NCI-H2196 (cell line): ENCODE measurements around the gene CCDC92.

ENCODE experiments used
- DNase-seq: peaks from one replicate; lab custom pipeline; 2025; ENCODE audit not compliant: unreplicated experiment; lab: John Stamatoyannopoulos, UW

Gene CCDC92

DNA sequence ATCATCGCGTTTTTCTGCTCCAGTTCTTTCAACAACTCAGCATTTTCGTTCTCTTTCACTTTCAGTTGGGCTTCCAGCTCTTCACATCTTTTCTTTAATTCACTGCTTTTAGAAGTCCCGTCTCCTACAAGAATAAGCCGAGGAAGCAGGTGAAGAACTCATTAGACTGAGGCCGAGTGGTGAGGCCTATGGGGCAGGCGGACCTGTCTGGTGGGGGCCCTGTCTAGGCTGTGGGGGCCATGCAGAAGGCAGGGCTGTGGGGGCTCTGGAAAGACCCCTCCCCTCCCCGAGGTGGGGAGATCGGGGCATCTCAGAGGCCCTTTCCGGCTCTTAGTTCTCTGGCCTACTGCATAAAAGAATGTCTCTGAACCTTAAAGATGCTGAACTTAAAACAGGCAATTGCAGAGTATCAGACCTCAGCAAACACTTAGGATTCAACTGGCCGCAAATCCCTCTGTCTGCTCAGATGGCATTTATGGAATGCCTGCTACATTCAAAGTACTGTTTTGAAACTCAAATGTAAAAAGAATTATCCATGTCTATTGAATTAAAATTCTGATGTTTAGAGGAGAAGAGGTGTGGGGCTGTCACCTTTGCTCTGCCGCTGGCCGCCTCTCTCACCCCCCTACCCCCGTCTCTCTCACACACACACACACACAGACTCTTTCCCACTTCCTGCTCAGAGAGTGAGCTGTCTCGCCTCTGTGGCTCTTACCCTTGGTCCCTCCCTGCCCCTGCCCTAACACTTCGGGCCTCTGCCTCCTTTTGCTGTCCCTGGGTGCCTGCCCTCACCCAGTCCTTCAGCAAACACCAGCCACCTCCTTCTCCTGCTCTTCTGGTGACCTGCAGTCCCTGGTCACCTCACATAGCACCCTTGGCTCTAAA, 34.7 kb downstream of the CCDC92 start:
- DNase-seq = no peak

DNA sequence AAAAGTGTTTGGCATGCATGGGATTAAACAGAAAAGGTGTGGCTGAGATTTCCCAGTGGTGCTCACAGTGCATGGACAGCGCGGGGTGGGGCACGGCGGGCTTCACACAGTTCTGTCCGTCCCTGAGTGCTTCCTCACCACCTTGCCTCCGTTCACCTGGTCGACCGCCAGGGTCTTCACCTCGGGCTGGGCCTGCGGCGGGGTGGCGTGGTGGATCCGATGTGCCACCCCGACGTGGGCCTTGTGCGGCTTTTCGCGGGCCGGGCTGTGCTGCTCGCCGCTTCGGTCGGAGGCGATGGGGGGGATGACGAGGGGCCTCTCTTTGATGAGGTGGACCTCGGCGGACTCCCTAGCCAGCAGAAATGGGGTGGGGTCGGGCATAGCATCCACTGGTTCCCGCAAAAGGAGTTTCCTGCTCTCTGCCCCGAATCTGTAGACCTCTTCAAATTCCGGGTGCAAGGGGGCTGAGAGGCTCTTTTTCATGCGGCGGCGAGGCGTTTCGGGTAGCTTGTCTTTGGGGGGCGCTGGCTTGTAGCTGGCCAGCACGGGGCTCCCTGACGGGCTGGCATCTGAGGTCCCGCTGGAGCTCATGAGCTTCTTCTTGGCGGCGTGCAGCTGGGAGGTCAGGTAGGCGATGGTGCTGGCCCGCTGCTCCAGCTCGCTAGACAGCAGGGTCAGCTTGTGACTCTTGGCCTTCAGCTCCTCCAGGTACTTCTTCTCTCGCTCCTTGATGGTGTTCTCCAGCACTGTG, 35.5 kb downstream of the CCDC92 start:
- DNase-seq = no peak

DNA sequence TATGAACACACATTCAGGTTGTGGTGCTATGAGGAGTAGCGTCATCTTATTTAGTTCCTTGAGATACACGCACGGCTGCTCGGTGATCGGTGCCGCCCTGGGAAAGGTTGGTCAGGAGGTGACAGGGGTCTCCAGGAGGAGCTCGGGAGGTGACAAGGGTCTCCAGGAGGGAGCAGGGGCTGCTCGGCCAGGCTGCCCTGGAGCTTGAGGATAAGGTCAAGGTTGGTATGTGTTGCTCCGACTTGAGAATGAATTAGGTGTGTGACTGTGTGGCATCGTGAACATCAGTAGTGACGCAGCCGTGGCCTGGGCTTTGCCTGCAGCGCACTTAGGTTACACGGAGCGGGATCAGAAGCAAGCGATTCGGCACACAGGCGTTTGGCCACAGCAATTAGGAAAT, 36.2 kb downstream of the CCDC92 start:
- no peak for DNase-seq

GRCh38 chr12:123935956-123936355, 36.7 kb downstream of the CCDC92 start:
- no peak for DNase-seq

GRCh38 chr12:123934829-123935228, 37.8 kb downstream of the CCDC92 start:
- no peak for DNase-seq

- DNase-seq = no peak
Measured at GRCh38 chr12:123934016-123934620, 38.5 kb downstream of the CCDC92 start.

DNA sequence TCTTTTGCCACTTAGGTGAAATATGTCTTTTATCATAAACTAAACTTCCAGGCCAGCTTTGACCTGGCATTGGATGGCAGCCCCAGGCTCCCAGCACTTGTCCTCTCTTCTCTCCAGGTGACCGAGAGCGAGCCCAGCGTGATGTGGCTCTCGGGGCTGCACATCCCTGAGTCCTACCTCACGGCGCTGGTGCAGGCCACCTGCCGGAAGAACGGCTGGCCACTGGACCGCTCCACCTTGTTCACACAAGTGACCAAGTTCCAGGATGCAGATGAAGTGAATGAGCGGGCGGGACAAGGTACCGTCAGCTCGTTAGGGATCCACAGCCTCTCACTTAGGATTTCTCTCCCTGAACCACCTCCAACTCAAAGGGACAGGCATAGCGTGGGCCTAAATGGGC, 39.4 kb downstream of the CCDC92 start:
- no peak for DNase-seq

DNA sequence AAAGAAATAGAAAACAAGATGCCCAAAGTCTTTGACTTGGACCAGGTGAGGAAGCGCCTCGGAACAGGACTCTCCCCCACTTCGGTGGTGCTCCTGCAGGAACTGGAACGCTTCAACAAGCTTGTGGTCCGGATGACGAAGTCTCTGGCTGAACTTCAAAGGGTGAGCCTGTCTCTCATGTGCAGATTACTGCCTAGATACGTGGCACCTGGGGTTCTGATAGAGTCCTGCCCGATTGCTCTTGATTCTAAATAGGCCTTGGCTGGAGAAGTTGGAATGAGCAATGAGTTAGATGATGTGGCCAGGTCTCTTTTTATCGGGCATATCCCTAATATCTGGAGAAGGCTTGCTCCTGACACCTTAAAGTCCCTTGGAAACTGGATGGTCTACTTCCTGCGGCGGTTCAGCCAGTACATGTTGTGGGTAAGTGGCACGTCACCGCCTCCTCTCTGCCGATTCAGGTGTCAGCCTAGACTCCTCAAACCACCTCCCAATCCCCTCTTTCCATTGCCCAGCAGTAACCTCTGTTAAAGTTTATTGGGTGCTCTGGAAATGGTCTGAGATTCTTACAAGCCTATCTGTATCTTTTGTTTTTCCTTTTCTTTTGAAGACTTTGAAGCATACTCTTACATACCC, 40.8 kb downstream of the CCDC92 start:
- DNase-seq = no peak

DNA sequence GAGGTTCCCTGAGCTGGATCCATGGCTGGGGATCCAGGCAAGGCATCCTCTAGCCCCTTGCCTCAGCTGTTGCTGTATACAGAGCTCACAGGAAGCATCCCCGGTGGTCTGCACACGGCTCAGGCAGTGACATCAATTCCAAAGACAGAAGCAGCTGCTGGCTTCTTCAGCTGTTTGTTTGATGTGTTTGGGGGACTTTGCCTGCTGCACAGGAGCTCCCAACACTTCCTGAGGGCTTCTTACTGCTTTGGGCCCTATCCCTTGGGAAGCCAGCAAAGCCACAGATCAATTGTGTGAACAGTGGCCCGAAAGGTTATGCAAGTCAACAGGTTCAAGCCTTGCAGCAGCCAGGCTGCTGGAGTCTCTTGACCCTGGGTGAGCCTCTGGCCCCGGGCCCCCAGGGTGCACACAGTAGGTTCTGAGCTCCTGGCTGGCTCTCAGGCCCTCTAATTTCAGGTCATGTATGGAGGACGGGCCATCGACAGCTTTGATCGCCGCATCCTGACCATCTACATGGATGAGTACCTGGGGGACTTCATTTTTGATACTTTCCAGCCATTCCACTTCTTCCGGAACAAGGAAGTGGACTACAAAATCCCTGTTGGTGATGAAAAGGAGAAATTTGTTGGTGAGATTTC, 42.6 kb downstream of the CCDC92 start:
- DNase-seq = no peak

GRCh38 chr12:123928897-123929296, 43.7 kb downstream of the CCDC92 start:
- DNase-seq = no peak

DNA sequence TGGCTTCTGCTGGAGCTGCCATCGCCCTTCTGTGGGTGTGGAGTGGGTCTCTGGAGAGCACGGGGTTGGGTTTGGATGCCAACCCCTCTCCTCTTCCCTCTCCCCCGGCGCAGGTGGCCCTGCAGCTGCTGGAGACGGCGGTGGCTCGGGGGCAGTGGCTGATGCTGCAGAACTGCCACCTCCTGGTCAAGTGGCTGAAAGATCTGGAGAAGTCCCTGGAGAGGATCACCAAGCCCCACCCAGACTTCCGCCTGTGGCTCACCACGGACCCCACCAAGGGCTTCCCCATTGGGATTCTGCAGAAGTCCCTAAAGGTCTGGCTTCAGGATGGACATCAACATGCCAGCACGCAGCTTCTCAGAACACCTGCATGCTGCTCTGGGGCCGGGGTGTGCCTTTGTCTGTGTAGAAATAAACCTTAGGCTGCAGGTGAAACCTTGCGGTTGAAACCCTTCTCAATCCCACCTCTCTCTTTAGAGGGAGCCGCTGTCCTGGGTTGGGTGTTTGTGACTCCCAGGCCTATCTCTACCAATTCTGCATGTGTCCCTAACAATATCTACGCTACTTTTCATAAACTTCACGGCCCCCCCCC, 44.3 kb downstream of the CCDC92 start:
- DNase-seq = no peak

DNA sequence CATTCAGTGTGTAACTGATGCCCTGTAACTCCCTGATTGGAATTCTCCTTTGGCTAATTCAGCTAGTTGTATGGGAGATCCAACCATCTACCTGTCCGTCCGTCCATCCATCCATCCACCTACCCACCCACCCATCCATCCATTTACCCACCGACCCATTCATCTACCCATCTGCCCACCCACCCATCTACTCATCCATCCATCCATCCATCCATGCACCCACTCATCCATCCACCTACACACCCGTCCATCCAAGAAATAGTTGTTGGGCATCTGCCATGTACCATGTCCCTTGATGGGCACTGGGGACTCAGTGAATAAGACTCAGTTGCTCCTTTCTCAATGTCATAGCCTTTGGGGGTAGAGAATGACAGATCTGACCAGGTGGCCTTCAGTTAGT, 48.1 kb downstream of the CCDC92 start:
- DNase-seq = no peak

GRCh38 chr12:123923927-123924326, 48.7 kb downstream of the CCDC92 start:
- DNase-seq = no peak

DNA sequence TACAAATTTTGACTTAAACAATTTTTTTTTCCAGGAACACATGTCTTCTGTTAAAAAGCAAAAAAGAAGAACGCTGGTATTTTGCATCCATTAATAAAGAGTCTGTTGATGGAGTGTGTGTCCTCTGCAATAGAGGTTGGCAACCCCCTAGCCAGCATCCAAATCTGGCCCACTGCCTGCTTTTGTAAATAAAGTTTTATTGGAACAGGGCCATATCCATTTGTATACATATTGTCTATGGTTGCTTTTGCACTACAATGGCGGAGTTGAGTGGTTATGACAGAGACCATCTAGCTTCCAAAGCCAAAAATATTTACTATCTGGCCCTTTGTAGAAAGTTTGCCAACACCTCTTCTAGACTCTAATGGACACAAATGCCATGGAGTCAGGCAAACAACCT, 49.6 kb downstream of the CCDC92 start:
- DNase-seq = no peak

- DNase-seq = no peak
Measured at GRCh38 chr12:123919980-123920360, 52.7 kb downstream of the CCDC92 start.

- no peak for DNase-seq
Measured at GRCh38 chr12:123917337-123917850, 55.2 kb downstream of the CCDC92 start.

- no peak for DNase-seq
Measured at GRCh38 chr12:123916729-123917128, 55.9 kb downstream of the CCDC92 start.

- DNase-seq = no peak
Measured at GRCh38 chr12:123914726-123915333, 57.8 kb downstream of the CCDC92 start.

GRCh38 chr12:123912415-123913380, 59.9 kb downstream of the CCDC92 start:
- peak; percentile 56 for DNase-seq
